WI38 (cell line): ENCODE data around the gene KIF26A.

Experiments used
- H3K4me3 ChIP-seq: 2 replicates; pipeline ENCODE4 v1.5.1; 2011; ENCODE audit warnings: low read depth, mild to moderate bottlenecking, control low read depth, low read length
- TF ChIP-seq, protein P1 (sequence below): IDR thresholded peaks from 2 replicates; pipeline ENCODE4 v1.5.1; 2012; ENCODE audit warnings: low read depth, mild to moderate bottlenecking, control low read depth, low read length

KIF26A gene

DNA sequence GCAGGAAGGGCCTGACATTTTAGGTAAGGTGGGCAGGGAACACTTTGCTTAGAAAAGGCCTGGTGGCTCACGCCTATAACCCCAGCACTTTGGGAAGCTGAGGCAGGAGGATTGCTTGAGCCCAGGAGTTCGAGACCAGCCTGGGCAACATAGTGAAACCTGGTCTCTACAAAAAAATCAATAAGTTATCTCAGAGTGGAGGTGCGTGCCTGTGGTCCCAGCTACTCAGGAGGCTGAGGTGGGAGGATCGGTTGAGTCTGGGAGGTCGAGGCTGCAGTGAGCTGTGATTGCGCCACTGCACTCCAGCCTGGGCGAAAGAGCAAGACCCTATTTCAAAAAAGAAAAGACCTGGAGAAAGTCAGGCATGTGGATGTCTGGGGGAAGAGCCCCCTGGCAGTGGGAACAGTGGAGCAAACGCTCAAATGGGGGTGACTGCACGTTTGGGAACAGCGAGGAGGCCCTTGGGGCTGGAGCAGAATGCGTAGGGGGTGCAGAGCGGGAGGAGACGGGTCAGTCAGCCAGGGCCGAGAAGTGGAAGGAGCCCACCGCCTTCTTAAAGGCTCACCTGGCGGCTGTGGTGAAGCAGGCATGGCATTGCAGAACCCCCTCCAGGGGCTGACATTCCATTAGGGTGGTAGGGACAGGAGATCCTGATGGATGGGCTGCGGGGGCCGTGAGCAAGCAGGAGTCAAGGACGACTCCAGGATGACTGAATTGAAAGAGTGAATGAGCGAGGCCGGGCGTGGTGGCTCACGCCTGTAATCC, 6.2 kb upstream of the KIF26A start:
- TF ChIP-seq, protein P1, sequence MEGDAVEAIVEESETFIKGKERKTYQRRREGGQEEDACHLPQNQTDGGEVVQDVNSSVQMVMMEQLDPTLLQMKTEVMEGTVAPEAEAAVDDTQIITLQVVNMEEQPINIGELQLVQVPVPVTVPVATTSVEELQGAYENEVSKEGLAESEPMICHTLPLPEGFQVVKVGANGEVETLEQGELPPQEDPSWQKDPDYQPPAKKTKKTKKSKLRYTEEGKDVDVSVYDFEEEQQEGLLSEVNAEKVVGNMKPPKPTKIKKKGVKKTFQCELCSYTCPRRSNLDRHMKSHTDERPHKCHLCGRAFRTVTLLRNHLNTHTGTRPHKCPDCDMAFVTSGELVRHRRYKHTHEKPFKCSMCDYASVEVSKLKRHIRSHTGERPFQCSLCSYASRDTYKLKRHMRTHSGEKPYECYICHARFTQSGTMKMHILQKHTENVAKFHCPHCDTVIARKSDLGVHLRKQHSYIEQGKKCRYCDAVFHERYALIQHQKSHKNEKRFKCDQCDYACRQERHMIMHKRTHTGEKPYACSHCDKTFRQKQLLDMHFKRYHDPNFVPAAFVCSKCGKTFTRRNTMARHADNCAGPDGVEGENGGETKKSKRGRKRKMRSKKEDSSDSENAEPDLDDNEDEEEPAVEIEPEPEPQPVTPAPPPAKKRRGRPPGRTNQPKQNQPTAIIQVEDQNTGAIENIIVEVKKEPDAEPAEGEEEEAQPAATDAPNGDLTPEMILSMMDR, result no peak
- H3K4me3 ChIP-seq, result no peak overlapping the region

- TF ChIP-seq, protein P1, result no peak
- H3K4me3 ChIP-seq, result no peak overlapping the region
Measured at GRCh38 chr14:104132981-104133380, 5.4 kb upstream of the KIF26A start.

DNA sequence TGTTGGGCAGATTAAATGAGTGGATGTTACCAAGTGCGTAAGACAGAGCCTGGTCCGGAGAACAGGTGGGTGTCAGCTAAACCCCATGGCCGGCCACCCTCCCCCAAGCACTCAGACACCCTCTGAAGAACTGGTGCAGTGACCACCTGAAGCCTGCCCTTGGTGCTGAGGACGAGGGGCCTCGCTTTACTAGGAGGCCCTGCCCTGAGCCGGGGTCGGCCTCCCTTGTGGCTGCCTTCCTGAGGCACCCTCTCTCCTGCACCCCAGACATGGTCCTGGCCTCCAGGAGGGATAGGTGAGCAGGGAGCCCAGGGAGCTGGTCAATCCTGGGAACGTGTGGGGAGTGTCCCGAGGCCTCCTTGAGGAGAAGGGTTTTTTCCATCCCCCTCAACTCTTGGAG, 4.9 kb upstream of the KIF26A start:
- no peak overlapping the region for H3K4me3 ChIP-seq
- TF ChIP-seq, protein P1, result no peak

GRCh38 chr14:104134061-104134965, 4.1 kb upstream of the KIF26A start:
- no peak overlapping the region for H3K4me3 ChIP-seq

GRCh38 chr14:104135121-104135903, 3.1 kb upstream of the KIF26A start:
- H3K4me3 ChIP-seq, result no peak overlapping the region
- TF ChIP-seq, protein P1, result no peak

More at GRCh38 chr14:104134061-104134965, 4.1 kb upstream of the KIF26A start:
- TF ChIP-seq, protein P1, result no peak

GRCh38 chr14:104135904-104136471, 2.4 kb upstream of the KIF26A start:
- H3K4me3 ChIP-seq, result no peak overlapping the region
- TF ChIP-seq, protein P1, result no peak
